CD4-positive, alpha-beta T cell treated with Interleukin-6 for 4 hours (primary cell): ENCODE data around the gene PSAPL1.

Source experiments
- DNase-seq: peaks from one replicate; pipeline ENCODE4 v3.0.0-alpha.2; 2020; ENCODE audit warnings: mixed read lengths

The PSAPL1 gene

GRCh38 chr4:7434766-7435150, at the start of gene PSAPL1:
Gene PSAPL1 (minus strand): TSS chr4:7434930. CDS start chr4:7434879, 51 bp downstream.
- no peak for DNase-seq

- no peak for DNase-seq
These were observed 46.5 kb upstream of the PSAPL1 start for GRCh38 chr4:7481227-7481626.

GRCh38 chr4:7480423-7480822, 45.7 kb upstream of the PSAPL1 start:
- no peak for DNase-seq

- no peak for DNase-seq
These were observed 43.9 kb upstream of the PSAPL1 start for GRCh38 chr4:7478665-7479064.

GRCh38 chr4:7477695-7478094, 43.0 kb upstream of the PSAPL1 start:
- no peak for DNase-seq

- no peak for DNase-seq
These were observed 42.1 kb upstream of the PSAPL1 start for GRCh38 chr4:7476820-7477219.

- no peak for DNase-seq
These were observed 40.5 kb upstream of the PSAPL1 start for GRCh38 chr4:7475207-7475606.

- DNase-seq = no peak
These were observed 39.6 kb upstream of the PSAPL1 start for GRCh38 chr4:7474320-7474719.

- DNase-seq = no peak
These were observed 38.4 kb upstream of the PSAPL1 start for GRCh38 chr4:7473081-7473480.

- no peak for DNase-seq
These were observed 37.8 kb upstream of the PSAPL1 start for GRCh38 chr4:7472442-7473013.

- no peak for DNase-seq
These were observed 35.9 kb upstream of the PSAPL1 start for GRCh38 chr4:7470522-7471128.

- DNase-seq = no peak
These were observed 35.4 kb upstream of the PSAPL1 start for GRCh38 chr4:7470111-7470510.

- DNase-seq = no peak
These were observed 34.3 kb upstream of the PSAPL1 start for GRCh38 chr4:7469023-7469422.

- DNase-seq = no peak
These were observed 32.7 kb upstream of the PSAPL1 start for GRCh38 chr4:7467471-7467870.

GRCh38 chr4:7466904-7467303, 32.2 kb upstream of the PSAPL1 start:
- DNase-seq = no peak

GRCh38 chr4:7466215-7466614, 31.5 kb upstream of the PSAPL1 start:
- no peak for DNase-seq

GRCh38 chr4:7465017-7465416, 30.3 kb upstream of the PSAPL1 start:
- no peak for DNase-seq

- DNase-seq = no peak
These were observed 29.5 kb upstream of the PSAPL1 start for GRCh38 chr4:7464259-7464655.

GRCh38 chr4:7463566-7464258, 29.0 kb upstream of the PSAPL1 start:
- no peak for DNase-seq

- DNase-seq = no peak
These were observed 27.8 kb upstream of the PSAPL1 start for GRCh38 chr4:7462509-7462971.

GRCh38 chr4:7461230-7461629, 26.5 kb upstream of the PSAPL1 start:
- no peak for DNase-seq

GRCh38 chr4:7460566-7460965, 25.8 kb upstream of the PSAPL1 start:
- DNase-seq = no peak

- no peak for DNase-seq
These were observed 24.7 kb upstream of the PSAPL1 start for GRCh38 chr4:7459471-7459870.

- no peak for DNase-seq
These were observed 23.7 kb upstream of the PSAPL1 start for GRCh38 chr4:7458477-7458876.

GRCh38 chr4:7458066-7458425, 23.3 kb upstream of the PSAPL1 start:
- no peak for DNase-seq
